Lung (tissue), 4 donors: ENCODE data around the gene FCGR1A. TPM values are rescaled to one million over a fixed set of nuclear protein-coding genes. Genes with fewer than 3 reads are reported as not detected.

Source experiments
- polyA plus RNA-seq, 2 donors: library from polyadenylated mRNA; stranded (reverse); fragments of 200-250 nt; gene quantifications; one replicate each; pipeline ENCODE4 v1.2.1, GENCODE V29; 2013
- total RNA-seq, 2 donors: library from RNA; depleted of rRNA in 1 of 2; stranded (reverse); fragments of >200 nt in 1 of 2; gene quantifications; one replicate each; pipeline ENCODE4 v1.2.1, GENCODE V29; 2014 to 2021
- donor health status: Bipolar disorder and iron deficiency.
- donor health status: healthy.
- donor health status: DM: yes; HTN: yes; CAD: no.

The FCGR1A gene
- total and polyA plus RNA-seq, 4 donors: 11.5 to 94.4 (median 51.9) TPM

Other genes with a start within 250 kb of the FCGR1A start
- gene PPIAL4C, start 198.8 kb upstream of the FCGR1A start, total RNA-seq: under 1 TPM in 1 of 2 donors, not detected in 1; 0.71 TPM
- not detected for gene PPIAL4C, start 198.8 kb upstream of the FCGR1A start, polyA plus RNA-seq
- gene BOLA1, start 116.9 kb downstream of the FCGR1A start, total RNA-seq: 10 to 100 TPM; 12.5 to 14.2 TPM
- gene BOLA1, start 116.9 kb downstream of the FCGR1A start, polyA plus RNA-seq: 10 to 100 TPM; 16.8 to 28.5 TPM
- gene SV2A, start 135.2 kb downstream of the FCGR1A start, total RNA-seq: 1 to 10 TPM; 2.3 to 2.4 TPM
- gene SV2A, start 135.2 kb downstream of the FCGR1A start, polyA plus RNA-seq: under 1 TPM; 0.94 to 0.98 TPM
- gene SF3B4, start 145.1 kb downstream of the FCGR1A start, total RNA-seq: 10 to 100 TPM; 19.6 to 48.1 TPM
- gene SF3B4, start 145.1 kb downstream of the FCGR1A start, polyA plus RNA-seq: 10 to 100 TPM; 37.2 to 38.3 TPM
- 10 to 100 TPM; 10.1 to 11.2 TPM for gene MTMR11, start 154.2 kb downstream of the FCGR1A start, total RNA-seq
- gene MTMR11, start 154.2 kb downstream of the FCGR1A start, polyA plus RNA-seq: 1 to 10 TPM; 6.9 to 7.7 TPM
- gene OTUD7B, start 228.0 kb downstream of the FCGR1A start, total RNA-seq: 10 to 100 TPM; 26.4 to 28.3 TPM
- gene OTUD7B, start 228.0 kb downstream of the FCGR1A start, polyA plus RNA-seq: 1 to 10 TPM; 4.0 to 7.9 TPM